Upper lobe of left lung (tissue), 6 donors: ENCODE measurements around the gene CAMK1D. TPM values are rescaled to one million over a fixed set of nuclear protein-coding genes. Genes with fewer than 3 reads are reported as not detected.
A peak's percentile ranks its signal among the peaks of the same experiment; 100 is the strongest.

ENCODE experiments used
- ATAC-seq, 2 donors: fragments of 200-7000 bp; cut with Tn5 transposase; one replicate each; pipeline ENCODE4 v1.9.1; 2022; ENCODE audit warnings: mild to moderate bottlenecking in 2 of 2, moderate library complexity in 2 of 2; ENCODE audit not compliant: low FRiP score in 2 of 2
- DNase-seq, 2 donors: peaks; one replicate each; pipeline ENCODE4 v3.0.0-alpha.2; 2019 to 2020
- H3K27ac ChIP-seq, 4 donors: fragments of 200-600 bp; sonication (generic); one replicate each; pipeline ENCODE4 v1.5.1; 2016 to 2019
- H3K27me3 ChIP-seq, 4 donors: fragments of 200-600 bp; sonication (generic); one replicate each; pipeline ENCODE4 v1.5.1; 2017 to 2019
- H3K36me3 ChIP-seq, 4 donors: fragments of 200-600 bp; sonication (generic); one replicate each; pipeline ENCODE4 v1.5.1; 2016 to 2019
- H3K4me1 ChIP-seq, 4 donors: fragments of 200-600 bp; sonication (generic); one replicate each; pipeline ENCODE4 v1.5.1; 2018 to 2019
- H3K4me3 ChIP-seq, 4 donors: fragments of 200-600 bp; sonication (generic); one replicate each; pipeline ENCODE4 v1.5.1; 2017 to 2019; ENCODE audit warnings: mild to moderate bottlenecking in 2 of 4, moderate library complexity in 1 of 4
- H3K9me3 ChIP-seq, 4 donors: fragments of 200-600 bp; sonication (generic); one replicate each; pipeline ENCODE4 v1.5.1; 2018 to 2019
- EP300 ChIP-seq, 4 donors: sonication (generic); formaldehyde crosslinking; IDR thresholded peaks; one replicate each; pipeline ENCODE4 v1.5.1; 2017; ENCODE audit warnings: antibody characterized with exemption in 4 of 4, control low read depth in 2 of 4
- POLR2A ChIP-seq, 4 donors: fragments of 450-650 bp; IDR thresholded peaks; one replicate each; pipeline ENCODE4 v1.5.1; 2016 to 2017; ENCODE audit warnings: antibody characterized with exemption in 4 of 4, mild to moderate bottlenecking in 2 of 4
- POLR2AphosphoS5 ChIP-seq, 2 donors: sonication (generic); formaldehyde crosslinking; IDR thresholded peaks; one replicate each; pipeline ENCODE4 v1.5.1; 2017; ENCODE audit warnings: antibody characterized with exemption in 2 of 2
- WGBS, 2 donors: methylation state at CpG; one replicate each; pipeline ENCODE4 v1.1.5; 2017 to 2018; 5-methylcytosine and 5-hydroxymethylcytosine counted together
- total RNA-seq, 6 donors: library from RNA; depleted of rRNA in 4 of 6; stranded (reverse); fragments of >200 nt in 4 of 6; gene quantifications; one replicate each; pipeline versions ENCODE4 v1.1.0 to v1.2.1, GENCODE V29; 2016 to 2021
- TF ChIP-seq, protein P1 (sequence below), 6 experiments: fragments of 450-650 bp in 4 of 6; fragments of 200-600 bp in 2 of 6; sonication (generic) in 2 of 6; IDR thresholded peaks; one replicate each; pipeline ENCODE4 v1.5.1; 2016 to 2019; ENCODE audit warnings: antibody characterized with exemption in 6 of 6
- donor health status: DM: no; HTN: no; CAD: no; lungs with moderate emphysema.
- donor health status: DM: no; HTN: yes; CAD: no; lungs with severe emphysema.

The CAMK1D gene
- total RNA-seq, 6 donors from 2014 or later, result 6.2 to 29.2 (median 19.0) TPM

DNA sequence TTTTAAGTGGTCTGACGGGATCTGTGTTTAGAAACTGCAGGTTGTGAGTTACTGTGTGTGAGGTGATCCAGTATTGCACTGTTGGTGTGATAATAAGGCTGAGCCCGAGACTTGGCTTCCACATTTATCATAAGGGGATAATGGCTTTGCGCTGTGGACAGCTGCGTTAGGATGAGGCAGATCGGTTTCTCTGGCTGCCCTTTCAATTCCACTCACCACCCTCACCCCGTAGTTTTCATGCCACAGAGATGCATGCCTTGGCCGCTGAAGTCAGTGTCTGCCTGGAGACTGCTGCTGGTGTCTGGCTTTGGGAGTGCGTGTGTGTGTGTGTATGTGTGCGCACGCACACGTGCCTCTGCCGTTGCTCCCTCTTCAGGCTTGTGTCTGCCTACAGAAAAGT lies 379.1 kb downstream of the CAMK1D start:
- Histone ChIP-seq H3K27me3 (no peaks in the 10 kb centered on the region), H3K4me1 (no peaks in the 10 kb centered on the region), H3K9me3 (no peaks in the 10 kb centered on the region), H3K36me3 (no peaks in the 10 kb centered on the region), H3K27ac (no peak overlapping the region), H3K4me3 (no peak overlapping the region)
- ATAC-seq, result no peak
- DNase-seq, result no peak
- TF ChIP-seq, protein P1, sequence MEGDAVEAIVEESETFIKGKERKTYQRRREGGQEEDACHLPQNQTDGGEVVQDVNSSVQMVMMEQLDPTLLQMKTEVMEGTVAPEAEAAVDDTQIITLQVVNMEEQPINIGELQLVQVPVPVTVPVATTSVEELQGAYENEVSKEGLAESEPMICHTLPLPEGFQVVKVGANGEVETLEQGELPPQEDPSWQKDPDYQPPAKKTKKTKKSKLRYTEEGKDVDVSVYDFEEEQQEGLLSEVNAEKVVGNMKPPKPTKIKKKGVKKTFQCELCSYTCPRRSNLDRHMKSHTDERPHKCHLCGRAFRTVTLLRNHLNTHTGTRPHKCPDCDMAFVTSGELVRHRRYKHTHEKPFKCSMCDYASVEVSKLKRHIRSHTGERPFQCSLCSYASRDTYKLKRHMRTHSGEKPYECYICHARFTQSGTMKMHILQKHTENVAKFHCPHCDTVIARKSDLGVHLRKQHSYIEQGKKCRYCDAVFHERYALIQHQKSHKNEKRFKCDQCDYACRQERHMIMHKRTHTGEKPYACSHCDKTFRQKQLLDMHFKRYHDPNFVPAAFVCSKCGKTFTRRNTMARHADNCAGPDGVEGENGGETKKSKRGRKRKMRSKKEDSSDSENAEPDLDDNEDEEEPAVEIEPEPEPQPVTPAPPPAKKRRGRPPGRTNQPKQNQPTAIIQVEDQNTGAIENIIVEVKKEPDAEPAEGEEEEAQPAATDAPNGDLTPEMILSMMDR (IDR thresholded peaks at IDR 0.05), result no peak
- TF ChIP-seq POLR2A (IDR thresholded peaks at IDR 0.05) (no peak), POLR2AphosphoS5 (IDR thresholded peaks at IDR 0.05) (no peak), EP300 (IDR thresholded peaks at IDR 0.05) (no peak)
- 79 to 85% methylated on average over 12 of the region's 12 CpGs for WGBS, 2 donors

DNA sequence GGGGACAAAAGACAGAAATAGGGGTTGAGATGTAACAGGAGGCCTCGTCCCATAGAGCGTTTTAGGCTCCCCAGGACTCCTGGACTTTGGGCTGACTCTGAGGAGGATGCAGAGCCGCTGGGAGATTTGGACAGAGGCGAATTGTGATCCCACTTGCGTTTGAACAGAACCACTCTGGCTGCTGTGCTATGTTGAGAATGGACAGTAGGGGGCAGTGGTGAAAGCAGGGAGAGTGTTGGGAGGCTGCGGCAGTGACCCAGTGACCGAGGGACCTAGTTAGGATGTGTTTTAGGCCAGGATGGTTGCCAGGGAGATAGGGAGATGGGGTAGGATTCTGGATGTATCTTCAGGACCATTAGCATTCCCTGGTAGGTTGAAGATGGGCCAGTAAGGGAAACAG lies 380.5 kb downstream of the CAMK1D start:
- DNase-seq (no peak), ATAC-seq (no peak)
- TF ChIP-seq POLR2AphosphoS5 (IDR thresholded peaks at IDR 0.05), result no peak
- TF ChIP-seq EP300 (IDR thresholded peaks at IDR 0.05), result no peak
- TF ChIP-seq, protein P1 (IDR thresholded peaks at IDR 0.05), result peak in 1 of 6 experiments; percentile 21
- no peaks in the 10 kb centered on the region for H3K36me3 ChIP-seq
- H3K27me3 ChIP-seq, result no peaks in the 10 kb centered on the region
- H3K27ac ChIP-seq, result no peak overlapping the region
- 80 to 84% methylated on average over 7 of the region's 7 CpGs for WGBS, 2 donors
- no peak overlapping the region for H3K4me3 ChIP-seq
- H3K4me1 ChIP-seq, result no peaks in the 10 kb centered on the region
- H3K9me3 ChIP-seq, result no peaks in the 10 kb centered on the region

DNA sequence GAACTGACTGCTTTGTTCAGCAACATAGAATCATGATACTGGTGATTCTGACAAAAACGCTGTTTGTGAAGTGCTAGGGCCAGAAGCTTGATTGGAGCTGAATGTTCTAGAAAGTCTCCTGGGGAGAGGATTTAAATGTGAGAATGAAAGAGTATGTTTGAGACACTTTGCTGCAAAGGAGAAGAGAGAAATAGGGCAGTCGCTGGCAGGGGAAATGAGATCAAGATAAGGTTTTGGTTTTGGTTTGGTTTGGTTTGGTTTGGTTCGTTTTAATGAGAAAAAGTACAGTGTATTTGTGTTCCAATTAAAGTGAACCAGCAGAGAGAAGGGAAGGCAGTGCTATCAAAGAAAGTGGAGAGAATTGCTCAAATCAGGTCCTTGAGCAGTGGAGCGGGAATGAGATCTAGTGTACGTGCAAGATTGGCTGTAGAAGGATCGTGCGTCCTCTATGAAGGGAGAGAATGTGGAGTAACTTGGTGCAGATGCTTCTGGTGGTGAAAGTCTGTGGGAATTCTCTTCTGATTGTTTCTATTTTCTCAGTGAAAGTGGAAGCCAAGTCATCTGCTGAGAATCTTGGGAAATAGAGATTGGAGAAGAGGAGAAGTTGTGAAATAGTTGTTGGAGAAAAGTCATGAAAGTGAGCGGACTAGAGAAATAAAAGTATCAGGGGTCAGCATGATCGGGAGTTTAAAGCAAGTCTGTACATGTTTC lies 381.6 kb downstream of the CAMK1D start:
- Histone ChIP-seq H3K4me1 (no peaks in the 10 kb centered on the region), H3K27ac (no peak overlapping the region), H3K9me3 (no peaks in the 10 kb centered on the region), H3K27me3 (no peaks in the 10 kb centered on the region), H3K36me3 (no peaks in the 10 kb centered on the region), H3K4me3 (no peak overlapping the region)
- peak in 1 of 2 donors; percentile 70 for ATAC-seq
- TF ChIP-seq EP300 (IDR thresholded peaks at IDR 0.05) (no peak), POLR2A (IDR thresholded peaks at IDR 0.05) (no peak), POLR2AphosphoS5 (IDR thresholded peaks at IDR 0.05) (no peak)
- TF ChIP-seq, protein P1 (IDR thresholded peaks at IDR 0.05), result no peak
- 69 to 78% methylated on average over 9 of the region's 9 CpGs for WGBS, 2 donors
- no peak for DNase-seq

DNA sequence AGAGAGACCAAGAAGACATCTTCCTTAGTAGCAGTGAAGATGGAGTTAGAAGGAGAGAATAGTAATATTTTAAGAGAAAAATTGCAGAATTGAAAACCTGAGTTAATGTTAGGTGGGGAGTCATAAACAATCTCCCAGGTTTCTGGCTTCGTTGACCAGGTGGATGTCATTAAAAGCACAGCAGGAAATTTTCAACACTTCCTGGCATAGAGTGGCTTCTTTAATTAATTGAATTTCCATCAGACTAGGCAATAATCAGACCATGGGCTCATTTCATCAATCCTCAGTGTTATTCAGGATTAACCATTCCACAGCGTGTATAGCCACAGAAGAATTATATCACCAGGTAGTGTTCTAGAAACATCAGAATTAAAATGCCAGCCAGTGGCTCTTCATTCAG lies 383.9 kb downstream of the CAMK1D start:
- Histone ChIP-seq H3K27me3 (no peaks in the 10 kb centered on the region), H3K27ac (no peak overlapping the region), H3K4me1 (no peaks in the 10 kb centered on the region), H3K4me3 (no peak overlapping the region), H3K36me3 (no peaks in the 10 kb centered on the region), H3K9me3 (no peaks in the 10 kb centered on the region)
- TF ChIP-seq POLR2AphosphoS5 (IDR thresholded peaks at IDR 0.05), result no peak
- TF ChIP-seq EP300 (IDR thresholded peaks at IDR 0.05), result no peak
- 76 to 82% methylated on average over 2 of the region's 2 CpGs for WGBS, 2 donors
- no peak for ATAC-seq
- no peak for DNase-seq

DNA sequence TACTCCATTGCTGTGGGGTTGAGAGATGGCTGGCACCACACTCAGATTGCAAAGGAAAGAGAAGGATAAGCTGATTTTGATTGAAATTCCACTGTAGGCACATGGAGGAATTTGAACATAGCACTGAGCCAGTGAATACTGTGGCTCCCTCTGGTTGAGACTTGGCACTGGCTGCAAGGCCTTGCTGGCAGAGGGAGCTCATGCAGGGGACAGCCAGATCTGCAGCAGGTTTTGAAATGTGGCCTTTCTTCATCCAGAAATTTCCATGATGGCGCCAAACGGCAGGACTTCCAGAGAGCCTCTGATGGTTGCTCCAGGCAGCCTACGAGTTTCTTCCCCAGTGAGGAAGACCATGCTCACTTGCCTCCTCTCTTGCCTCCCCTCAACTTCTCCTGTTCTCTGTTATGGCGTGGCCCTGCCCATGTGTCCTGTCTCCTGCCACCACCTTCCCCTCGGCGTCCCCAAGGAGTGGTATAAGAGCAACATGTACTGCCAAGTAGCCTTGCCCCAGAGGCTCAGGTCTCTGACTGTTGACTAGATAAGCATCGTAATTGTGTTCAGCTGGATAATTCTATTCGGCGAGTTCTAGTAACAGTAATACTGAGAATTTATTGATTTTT lies 386.6 kb downstream of the CAMK1D start:
- no peaks in the 10 kb centered on the region for H3K27me3 ChIP-seq
- H3K4me3 ChIP-seq, result no peak overlapping the region
- H3K4me1 ChIP-seq, result no peaks in the 10 kb centered on the region
- H3K36me3 ChIP-seq, result no peaks in the 10 kb centered on the region
- H3K27ac ChIP-seq, result no peak overlapping the region
- ATAC-seq (no peak), DNase-seq (no peak)
- WGBS, 2 donors, result 81 to 85% methylated on average over 9 of the region's 9 CpGs
- TF ChIP-seq POLR2A (IDR thresholded peaks at IDR 0.05) (no peak), POLR2AphosphoS5 (IDR thresholded peaks at IDR 0.05) (no peak), EP300 (IDR thresholded peaks at IDR 0.05) (no peak)
- TF ChIP-seq, protein P1 (IDR thresholded peaks at IDR 0.05), result no peak
- no peaks in the 10 kb centered on the region for H3K9me3 ChIP-seq
